ENCODE measurements around the gene KRT72.
A peak's percentile ranks its signal among the peaks of the same experiment; 100 is the strongest.
"Not testable (repeated sequence)": the region's sequence is repeated elsewhere in the genome, so short reads cannot be mapped to it uniquely, and the experiment has no call there.

Gene KRT72

DNA sequence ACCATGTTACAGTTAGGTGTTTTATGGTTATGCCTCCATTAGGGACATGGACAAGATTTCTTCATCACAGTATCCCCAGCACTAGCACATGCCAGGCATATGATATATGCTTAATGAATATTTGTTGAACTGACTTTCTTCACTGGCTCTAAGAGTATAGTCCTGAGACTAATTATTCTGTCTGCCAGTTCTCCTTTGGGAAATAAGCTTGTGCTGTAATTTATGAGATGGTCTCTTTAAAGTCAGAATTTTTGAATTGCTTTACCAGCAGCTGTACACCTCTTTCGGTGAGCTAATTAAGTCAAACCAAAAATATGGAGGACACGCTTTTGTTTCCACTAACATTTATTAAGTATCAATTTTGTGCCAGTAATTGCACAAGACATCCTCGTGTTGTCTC, 4.8 kb upstream of the KRT72 start:
- no peak for DNase-seq

DNA sequence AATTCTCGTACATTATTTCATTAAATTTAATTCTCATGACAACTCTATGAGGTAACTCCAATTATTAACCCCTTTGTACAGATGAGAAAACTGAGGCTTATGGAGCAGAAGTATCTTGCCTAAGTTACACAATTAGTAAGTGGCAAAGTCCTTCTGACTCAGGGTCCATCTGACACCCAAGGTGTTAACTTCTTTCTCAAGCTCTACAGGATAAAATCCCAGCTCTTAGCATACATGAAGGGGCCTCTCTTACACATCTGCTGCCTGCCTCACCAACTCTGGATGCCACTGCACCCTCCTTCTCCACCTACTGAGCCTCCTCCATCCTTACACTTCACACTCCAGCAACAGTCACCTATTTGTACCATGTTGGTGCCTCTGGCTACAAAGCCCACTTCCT, 4.3 kb upstream of the KRT72 start:
- no peak for DNase-seq

DNA sequence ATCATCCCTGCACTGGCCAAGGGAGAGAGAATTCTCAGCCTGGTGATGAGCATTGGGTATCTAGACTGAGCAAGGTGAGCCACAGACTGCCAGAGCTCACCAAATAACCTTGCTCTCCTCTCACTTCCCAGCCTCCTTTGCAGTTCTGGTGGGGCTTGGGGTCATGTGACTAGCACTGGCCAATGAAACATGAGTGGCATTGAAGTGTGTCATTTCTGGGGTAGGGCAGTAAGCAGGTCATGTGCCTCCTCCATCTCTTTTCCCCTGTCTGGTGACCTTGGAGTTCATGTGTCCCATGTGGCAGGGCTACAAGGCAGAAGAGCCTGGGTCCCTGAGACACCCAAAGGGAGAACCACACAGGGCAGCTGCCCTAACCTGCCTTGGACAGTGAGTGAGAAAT, 3.6 kb upstream of the KRT72 start:
- no peak for DNase-seq

DNA sequence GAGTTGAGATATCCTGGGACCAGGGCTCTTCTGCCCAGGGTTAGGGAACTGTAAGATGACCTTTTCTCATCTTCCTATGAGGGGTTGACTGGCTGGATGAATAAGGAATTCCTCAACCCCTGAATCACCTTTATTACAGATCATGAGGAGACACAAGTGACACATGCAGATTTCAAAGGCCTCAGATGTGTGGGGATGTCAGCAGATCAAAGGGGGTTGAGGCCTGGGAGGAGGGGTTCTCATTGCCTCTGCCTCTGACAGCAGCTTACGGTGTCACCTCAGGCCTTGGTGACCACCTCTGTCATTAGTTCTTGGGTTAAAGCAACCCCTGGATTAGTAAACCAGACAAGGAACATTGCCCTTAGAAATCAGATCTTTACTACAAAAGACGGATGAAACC, 2.1 kb upstream of the KRT72 start:
- no peak for DNase-seq

DNA sequence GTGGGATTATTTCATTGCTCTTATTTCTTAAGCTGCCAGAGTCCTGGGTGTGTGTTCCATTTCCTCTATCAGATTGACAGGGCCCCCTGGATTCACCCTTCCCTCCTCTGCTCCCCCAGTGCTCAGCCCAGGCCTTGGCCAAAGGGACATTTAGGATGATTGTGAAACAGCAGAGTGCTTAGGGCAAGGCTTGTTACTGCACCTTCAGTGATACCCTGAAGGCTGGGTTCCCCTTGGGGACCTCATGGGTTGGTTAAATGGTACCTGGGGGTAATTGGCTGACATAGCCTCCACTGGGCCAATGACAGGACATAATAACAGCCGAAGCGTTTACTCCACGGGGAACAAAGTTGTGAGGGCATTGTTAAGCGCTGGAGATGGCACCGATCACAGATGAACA, 1.3 kb upstream of the KRT72 start:
- DNase-seq, result no peak

DNA sequence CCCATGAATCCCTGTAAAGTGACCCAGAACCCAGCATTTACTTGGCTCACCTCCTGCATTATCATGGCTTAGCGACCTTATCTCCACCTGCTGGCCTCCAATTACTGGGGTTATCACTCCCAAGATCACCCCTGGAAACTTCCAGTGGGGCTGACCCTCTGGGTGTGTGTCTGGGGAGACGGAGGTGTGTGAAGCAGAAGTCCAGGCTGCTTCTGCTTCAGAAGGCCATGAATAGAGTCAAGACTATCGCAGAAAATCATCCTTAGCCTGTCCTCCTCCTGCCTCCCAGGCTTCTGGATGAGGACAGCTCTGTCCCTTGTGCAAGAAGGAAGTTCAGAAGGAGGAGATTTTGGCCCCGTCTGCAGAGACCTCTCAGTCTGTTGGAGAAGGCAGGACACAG, 408 bp upstream of the KRT72 start:
- DNase-seq, result no peak

DNA sequence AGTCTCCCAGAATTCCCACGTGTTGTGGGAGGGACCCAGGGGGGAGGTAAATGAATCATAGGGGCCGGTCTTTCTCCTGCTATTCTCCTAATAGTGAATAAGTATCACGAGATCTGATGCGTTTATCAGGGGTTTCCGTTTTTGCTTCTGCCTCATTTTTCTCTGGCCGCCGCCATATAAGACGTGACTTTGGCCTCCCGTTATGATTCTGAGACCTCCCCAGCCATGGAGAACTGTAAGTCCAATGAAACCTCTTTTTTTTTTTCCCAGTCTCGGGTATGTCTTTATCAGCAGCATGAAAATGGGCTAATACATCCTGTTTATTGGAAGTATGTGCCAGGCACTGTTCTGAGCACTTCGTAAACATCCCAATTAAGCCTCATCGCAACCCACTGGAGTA, 788 bp downstream of the KRT72 start:
- DNase-seq, result no peak

DNA sequence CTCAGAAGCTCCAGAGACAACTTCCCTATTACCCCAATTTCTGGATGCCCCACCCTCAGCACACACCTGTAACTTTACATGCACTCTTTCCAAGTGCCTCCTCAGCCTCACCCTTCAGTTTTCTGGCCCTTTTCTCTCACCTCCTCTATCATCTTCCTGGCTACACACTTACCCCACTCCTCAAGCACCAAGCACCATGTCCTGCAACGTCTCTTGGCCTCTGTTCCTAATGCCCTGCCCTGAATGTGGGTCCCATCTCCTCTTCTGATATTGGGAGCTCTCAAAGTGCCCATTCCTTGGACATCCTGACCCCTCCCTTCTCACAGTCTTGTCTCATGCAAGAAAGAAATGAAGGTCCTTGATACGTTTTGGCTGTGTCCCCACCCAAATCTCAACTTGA, 1.2 kb downstream of the KRT72 start:
- DNase-seq, result no peak

DNA sequence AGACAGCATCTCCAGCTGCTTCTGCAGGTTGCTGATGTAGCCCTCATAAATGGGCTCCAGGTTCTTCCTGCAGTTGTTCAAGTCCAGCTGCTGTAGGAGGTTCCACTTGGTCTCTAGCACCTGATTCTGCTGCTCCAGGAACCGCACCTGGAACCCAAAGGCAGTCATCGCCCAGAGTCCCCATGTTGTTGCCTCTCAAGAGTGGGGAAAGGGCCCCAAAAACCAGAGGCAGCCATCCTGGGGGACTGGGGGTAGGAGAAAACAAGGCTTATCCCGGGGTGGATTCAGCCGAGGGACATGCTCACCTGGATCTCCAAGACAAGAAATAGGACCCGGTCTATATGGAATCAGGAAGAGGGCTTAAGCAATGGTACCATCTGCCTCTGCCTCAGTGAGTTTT, 2.3 kb downstream of the KRT72 start:
- DNase-seq, result no peak

DNA sequence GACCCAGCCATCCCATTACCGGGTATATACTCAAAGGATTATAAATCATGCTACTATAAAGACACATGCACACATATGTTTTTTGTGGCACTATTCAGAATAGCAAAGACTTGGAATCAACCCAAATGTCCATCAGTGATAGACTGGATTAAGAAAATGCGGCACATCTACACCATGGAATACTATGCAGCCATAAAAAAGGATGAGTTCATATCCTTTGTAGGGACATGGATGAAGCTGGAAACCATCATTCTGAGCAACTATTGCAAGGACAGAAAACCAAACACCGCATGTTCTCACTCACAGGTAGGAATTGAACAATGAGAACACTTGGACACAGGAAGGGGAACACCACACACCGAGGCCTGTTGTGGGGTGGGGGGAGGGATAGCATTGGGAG, 7.0 kb downstream of the KRT72 start:
- DNase-seq, result not testable (repeated sequence)

DNA sequence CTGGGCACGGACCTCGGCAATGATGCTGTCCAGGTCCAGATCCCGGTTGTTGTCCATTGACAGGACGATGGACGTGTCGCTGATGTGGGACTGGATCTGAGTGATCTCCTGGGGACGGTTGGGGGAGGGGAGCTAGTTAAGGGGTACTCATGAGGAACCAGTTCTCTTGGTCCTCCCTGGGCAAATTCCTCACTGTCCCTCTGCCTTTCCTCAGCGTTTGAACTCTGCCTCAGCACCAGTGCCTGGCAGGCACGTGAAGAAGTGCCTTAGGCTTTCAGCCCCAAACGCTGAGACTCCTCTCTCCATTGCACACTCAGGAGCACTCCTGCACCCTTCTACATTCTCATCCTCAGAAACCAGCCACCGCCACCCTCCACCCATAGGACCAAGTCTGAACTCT, 9.7 kb downstream of the KRT72 start:
- no peak for DNase-seq

DNA sequence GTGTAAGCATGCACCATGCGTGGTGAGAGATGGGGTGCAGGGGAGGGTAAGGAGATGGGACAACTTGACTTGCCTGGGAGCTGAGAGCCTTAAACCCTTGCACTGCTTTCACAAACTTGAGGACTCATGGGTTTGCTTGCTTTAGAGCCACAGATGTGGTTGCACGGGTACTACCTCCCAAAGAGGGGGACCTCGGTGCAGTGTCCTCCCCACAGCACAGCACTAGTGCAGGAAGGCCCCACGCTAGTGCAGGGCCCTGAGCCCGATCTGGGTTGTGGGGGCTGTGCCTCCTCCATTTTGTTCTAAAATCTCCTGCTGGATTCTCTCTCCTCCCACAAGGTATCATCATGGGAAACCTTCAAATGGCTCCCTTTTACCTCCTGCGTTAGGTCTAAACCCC, 11.2 kb downstream of the KRT72 start:
- DNase-seq, result no peak

DNA sequence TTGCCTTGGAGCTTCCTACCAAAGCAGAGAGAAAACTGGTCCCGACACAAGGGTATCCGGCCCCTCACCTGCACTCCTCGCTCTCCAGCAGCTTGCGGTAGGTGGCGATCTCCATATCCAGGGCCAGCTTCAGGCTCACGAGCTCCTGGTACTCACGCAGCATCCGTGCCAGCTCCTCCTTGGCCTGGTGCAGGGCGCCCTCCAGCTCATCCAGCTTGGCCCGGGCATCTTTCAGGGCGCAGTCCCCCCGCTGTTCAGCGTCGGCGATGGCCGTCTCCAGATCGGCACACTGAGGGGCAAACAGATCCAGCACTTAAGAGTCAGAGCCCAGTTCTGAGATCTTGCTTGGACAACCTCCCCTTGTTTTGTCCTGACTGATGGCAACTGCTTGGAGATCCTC, 13.7 kb downstream of the KRT72 start:
- no peak for DNase-seq

DNA sequence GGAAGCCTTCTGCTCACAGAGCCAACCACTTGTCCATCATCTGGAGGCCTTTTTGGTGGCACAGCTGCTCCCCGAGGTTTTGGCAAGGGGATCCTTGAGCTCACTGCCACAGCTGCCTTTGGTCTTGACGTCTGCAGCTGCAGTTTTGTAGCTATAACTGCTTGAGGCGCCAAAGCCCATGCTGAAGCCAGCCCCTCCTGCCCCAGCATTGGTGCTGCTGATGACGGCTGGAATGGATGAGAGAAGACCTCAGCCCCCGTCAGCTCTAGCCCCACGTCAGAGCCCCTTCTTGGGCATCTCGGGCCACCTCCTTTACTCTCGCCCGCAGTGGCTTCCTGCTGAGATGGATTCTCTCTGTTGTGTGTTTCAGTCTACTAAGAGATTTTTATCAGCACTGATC, 15.3 kb downstream of the KRT72 start:
- DNase-seq, result no peak

DNA sequence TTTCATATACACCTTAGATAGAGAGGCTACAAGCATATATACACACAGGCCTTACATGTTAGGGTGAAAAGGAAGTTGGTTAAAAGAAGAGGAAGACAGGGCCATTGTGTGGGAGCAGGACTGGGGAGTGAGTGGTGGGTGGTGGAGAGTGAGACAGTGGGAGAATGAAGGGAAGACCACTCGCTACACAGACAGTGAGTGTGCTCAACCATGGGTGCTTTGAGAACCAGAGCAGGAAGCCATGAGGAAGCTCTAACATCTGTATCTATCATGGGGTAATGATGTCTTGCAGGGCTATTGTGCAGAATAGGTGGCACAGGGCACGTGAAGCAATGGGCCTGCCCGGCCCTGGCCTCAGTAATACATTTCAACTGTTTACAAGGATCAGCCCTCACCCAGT, 16.2 kb downstream of the KRT72 start:
- DNase-seq, result no peak

DNA sequence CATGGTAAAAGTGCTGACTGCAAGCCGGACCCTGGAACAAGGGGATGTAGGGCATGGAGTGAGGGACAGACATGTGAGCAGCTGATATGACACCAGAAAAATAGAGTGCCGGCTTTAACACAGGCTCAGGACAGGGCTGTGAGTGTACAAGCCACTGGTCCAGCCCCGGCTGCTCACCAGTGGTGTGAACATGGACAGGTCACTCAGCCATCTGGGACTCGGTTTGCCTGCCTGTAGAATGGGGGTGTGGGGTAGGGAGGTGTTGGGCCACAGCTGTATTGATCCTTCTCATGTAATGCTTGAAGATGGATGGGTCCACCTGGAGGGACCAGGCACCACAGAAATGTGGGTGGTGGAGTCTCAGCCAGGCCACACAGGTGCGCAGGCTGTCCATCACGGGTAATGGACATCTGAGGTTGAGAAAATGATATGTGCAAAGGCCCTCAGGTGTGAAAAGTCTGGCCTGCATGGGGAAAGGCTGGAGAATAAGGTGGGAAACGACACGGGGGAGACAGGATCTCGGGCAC, 17.0 kb downstream of the KRT72 start:
- no peak for DNase-seq

DNA sequence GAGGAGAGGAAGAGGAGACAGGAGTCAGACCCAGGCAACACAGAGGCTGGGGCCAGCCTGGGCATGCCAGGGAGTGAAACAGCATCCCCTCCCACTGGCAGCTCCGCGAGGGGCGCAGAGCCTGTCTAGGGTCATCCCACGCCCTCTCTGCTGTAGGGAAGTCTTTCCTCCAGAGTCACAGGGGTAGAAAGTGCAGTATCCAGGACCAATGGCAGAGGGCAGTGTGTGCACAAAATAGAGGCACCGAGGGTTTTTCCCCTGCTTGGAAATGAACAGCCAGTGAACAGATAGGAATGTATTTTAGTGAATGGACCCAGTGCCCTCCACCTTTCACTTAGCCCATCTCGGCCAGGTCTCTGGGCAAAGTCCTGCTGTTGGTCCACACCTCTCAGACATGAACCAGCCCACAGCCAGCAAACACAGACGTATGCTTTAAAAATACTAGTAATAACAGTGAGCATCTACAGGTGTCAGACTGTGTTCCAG, 18.2 kb downstream of the KRT72 start:
- peak; percentile 82 for DNase-seq

DNA sequence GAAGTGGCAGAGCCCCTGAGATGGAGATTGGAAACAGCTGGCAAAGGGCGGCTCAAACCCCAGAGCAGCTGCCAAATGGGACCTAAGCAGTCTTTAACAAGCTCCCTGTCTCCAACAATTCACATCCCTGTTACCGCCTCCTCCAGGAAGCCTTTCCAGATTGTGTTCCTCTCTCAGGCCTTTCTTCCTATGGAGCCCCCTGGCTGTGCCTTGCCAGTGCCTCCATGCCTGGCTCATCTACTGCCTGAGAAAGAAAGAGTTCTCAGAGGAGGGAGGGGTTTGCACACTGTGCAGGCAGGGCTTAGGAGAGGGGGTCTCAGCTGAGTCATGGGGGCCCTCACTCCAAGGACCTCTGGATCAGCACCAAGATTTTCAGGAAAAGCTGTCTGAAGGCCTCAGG, 18.8 kb downstream of the KRT72 start:
- DNase-seq, result no peak

DNA sequence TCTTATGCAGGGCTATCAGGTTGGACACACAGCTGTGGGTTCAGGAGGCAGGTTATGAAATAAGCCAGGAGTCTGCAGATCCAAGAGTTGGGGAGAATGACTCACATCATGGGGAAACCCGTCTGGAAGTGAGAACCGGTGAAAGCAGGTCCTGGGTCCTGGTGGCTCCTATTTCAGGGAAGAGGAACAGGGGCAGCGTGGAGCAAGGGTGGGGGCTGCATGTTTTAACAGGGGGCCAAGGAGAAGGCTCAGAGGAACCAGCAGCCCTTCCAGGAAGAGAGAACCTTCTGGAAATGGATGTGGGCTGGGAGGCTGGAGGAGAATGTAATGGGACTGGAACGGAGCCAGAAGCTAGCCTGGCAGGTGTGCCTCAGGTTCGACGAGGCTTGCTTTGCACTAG, 19.8 kb downstream of the KRT72 start:
- DNase-seq, result no peak

DNA sequence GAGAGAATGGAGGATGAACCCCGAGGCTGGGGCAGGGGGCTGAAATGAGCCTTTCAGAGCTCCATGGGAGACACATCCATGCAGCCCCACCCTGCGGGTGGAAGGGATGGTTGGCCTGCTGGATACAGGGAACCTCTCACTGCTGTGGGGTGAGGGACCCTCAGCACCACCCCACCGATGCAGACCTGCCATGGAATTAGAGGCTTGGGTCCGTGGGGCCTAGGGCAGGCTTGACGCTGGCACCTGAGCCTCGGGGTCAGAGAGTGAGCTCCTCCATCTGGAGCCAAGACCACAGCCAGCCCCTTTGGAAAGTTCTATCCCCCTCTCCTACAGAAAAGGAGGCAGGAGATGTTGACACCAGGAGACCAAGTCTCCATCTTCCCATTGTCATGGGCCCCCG, 20.2 kb downstream of the KRT72 start:
- DNase-seq, result no peak

DNA sequence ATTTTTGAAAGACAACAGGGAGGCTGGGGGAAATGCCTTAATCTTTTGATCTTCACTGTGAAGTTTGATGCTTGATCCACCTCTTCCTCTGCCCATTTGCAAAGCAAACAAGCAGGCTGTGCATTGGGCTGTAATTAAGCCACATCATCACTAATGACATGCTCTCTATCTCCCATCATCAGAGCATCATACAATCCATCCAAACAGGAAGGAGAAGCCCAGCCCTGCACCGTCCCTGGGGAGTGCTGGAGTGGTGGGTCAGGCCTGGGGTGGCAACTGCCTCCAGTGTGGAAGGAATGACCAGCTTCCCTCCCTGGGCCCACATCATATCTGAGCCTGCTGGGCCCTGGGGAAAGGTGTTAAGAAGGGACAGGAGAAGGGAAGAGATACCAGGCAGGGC, 20.8 kb downstream of the KRT72 start:
- DNase-seq, result no peak

DNA sequence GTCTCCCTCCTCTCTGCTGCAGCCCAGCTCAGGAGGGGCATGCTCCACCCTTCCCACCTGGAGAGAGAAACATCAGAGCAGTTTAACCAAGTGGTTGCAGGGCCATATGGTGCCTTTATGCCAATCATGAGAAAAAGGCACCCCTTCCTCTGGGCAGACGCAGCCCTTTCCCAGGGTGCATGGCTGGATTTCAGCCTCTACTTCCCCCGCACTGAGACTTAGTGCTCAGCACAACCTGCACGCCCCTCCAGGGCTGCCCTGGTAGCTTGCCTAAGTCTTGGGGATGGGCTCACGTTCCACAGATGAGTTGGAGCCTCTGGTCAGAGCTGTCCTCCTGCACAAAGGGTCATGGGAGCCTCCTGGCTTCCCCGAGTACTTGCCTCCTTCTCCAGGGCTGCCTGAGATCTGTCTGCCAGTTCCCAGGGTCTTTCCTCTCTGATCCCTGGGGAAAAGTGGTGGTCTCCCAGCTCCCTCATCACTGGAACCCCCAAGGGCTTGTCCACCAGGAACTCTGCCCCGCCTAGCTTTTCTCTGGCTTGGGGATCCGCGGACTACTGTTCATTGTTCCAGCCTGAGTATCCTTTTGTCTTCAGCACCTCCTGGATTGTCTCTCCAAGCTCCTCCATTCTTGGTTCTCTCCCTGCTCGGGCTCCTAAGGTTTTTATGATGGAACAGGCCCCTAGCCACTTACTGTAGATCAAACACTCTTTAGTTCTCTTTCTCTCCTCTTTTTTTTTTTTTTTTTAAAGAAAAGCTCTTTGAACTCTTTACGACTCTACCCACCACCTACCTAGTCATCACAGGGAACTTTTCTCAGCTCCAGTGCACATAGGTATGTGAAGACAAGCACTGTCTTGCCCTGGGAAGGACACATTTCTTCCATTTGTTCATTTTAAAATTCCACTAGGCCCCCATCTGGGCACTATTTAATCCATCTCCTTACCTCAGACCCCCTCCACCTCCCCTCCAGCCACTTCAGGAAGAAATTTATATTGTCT, 21.5 kb downstream of the KRT72 start:
- peak; percentile 13 for DNase-seq

DNA sequence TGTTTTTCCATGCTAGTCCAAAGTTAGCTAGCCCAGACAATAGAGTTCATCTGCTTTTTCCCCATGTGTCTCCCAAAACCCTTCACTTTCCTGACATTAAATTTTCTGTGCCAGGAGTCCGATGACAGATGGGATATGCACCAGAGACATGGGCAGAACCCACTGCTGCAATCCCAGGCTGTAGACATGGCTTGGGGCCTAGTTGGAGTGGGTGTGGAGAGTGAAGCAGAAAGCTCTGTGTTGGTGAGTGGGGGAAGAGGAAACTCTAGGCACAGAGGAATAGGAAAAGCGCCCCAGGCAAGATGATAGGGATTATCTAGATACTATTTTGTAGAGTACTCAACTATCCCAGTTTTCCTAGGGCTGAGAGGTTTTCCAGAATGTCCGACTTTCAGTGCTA, 22.8 kb downstream of the KRT72 start:
- DNase-seq, result peak; percentile 83

DNA sequence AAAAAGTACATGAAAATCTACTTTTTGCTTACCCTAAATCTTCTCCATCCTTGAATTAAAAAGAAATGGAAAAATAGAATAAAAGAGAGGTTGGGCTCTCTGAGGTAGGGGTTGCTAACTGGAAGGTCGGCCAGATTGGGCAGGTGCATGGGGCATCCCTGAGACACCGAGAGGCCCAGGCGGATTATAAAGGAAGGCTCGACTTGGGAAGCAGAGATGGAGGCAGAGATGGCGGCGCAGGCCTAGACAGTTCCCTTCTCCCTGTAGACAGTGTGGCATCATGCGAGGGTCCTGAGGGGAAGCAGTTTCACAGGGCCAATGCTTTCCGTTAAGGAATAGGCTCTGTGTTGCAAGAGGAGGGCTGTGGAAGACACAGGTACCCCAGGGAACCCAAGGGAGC, 23.9 kb downstream of the KRT72 start:
- no peak for DNase-seq

DNA sequence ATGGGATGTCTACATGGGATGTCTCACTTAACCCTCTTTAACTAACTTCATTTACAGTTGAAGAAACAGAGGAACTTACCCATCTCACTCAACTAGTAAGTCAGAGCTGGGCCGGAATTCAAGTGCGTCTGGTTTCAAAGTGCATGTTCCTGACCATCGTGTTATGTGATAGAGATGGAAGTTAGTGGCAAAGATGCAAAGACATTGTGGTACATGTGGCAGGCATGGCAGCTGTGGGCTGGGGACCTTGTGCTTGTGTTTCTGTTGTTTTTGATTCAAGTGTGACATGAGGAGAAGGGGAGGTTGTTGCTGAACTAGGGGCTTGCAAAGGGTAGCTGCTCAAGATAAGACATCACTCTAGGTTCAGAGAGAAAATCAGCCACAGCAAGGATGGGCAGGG, 25.3 kb downstream of the KRT72 start:
- DNase-seq, result no peak

All from NCI-H2171 (cell line).